HFFc6 (cell line): Measurements from ENCODE around the gene MAB21L1. TPM values are rescaled to one million over a fixed set of nuclear protein-coding genes. Genes with fewer than 3 reads are reported as not detected.

Source experiments
- DNase-seq: peaks from one replicate; pipeline ENCODE4 v3.0.0-alpha.2; 2018
- H3K27ac Mint-ChIP-seq: 2 replicates; pipeline ENCODE4 v1.8.0; 2020; ENCODE audit warnings: mild to moderate bottlenecking, mixed read lengths
- H3K27me3 Mint-ChIP-seq: 2 replicates; pipeline ENCODE4 v1.8.0; 2021; ENCODE audit warnings: mild to moderate bottlenecking, moderate library complexity, mixed read lengths; ENCODE audit not compliant: insufficient read depth
- H3K36me3 Mint-ChIP-seq: 2 replicates; pipeline ENCODE4 v1.8.0; 2021; ENCODE audit warnings: low read depth, mixed read lengths
- H3K4me1 Mint-ChIP-seq: 2 replicates; pipeline ENCODE4 v1.8.0; 2020; ENCODE audit warnings: low read depth, mixed read lengths
- H3K4me3 Mint-ChIP-seq: 2 replicates; pipeline ENCODE4 v1.8.0; 2020; ENCODE audit warnings: mild to moderate bottlenecking, moderate library complexity, mixed read lengths
- H3K9me3 Mint-ChIP-seq: 2 replicates; pipeline ENCODE4 v1.8.0; 2020; ENCODE audit warnings: mild to moderate bottlenecking, mixed read lengths
- CTCF ChIP-seq: fragments of 200-600 bp; sonication (generic); IDR thresholded peaks from 2 replicates; pipeline ENCODE4 v1.5.0; 2021; ENCODE audit warnings: antibody characterized with exemption, mild to moderate bottlenecking
- total RNA-seq, 6 experiments: library from RNA; stranded (reverse); fragmentation: NEBNext Ultra II Directional; extraction: Animal tissue kit (Norgen Biotek cat#: 25700); gene quantifications; 2 replicates in 1 of 6; 3 replicates in 5 of 6; pipeline ENCODE4 v1.2.3, GENCODE V29; 2021

The MAB21L1 gene
- total RNA-seq, 6 experiments from 2014 or later, result 40.1 to 49.0 (median 44.8) TPM

GRCh38 chr13:35474496-35475211, 1.8 kb downstream of the MAB21L1 start:
- peaks cover 15% of the 10 kb centered on the region for H3K27me3 Mint-ChIP-seq
- H3K36me3 Mint-ChIP-seq, result peaks cover 68% of the 10 kb centered on the region
- peaks cover 34% of the 10 kb centered on the region for H3K4me1 Mint-ChIP-seq
- peak overlapping the region; percentile 92 for H3K4me3 Mint-ChIP-seq
- peak overlapping the region; percentile 95 for H3K27ac Mint-ChIP-seq
- no peak for DNase-seq
- peaks cover 8% of the 10 kb centered on the region for H3K9me3 Mint-ChIP-seq
- no peak for TF ChIP-seq CTCF

- H3K27ac Mint-ChIP-seq, result peak overlapping the region; percentile 95
- peak overlapping the region; percentile 92 for H3K4me3 Mint-ChIP-seq
- peaks cover 68% of the 10 kb centered on the region for H3K36me3 Mint-ChIP-seq
- peaks cover 8% of the 10 kb centered on the region for H3K9me3 Mint-ChIP-seq
- DNase-seq, result no peak
- H3K4me1 Mint-ChIP-seq, result peaks cover 33% of the 10 kb centered on the region
- no peak for TF ChIP-seq CTCF
- H3K27me3 Mint-ChIP-seq, result peaks cover 15% of the 10 kb centered on the region
Measured at GRCh38 chr13:35473802-35474201, 2.7 kb downstream of the MAB21L1 start.

- Mint-ChIP-seq H3K4me1 (peaks cover 36% of the 10 kb centered on the region), H3K36me3 (peaks cover 67% of the 10 kb centered on the region), H3K27me3 (peaks cover 15% of the 10 kb centered on the region), H3K4me3 (peak overlapping the region; percentile 92), H3K9me3 (peaks cover 8% of the 10 kb centered on the region), H3K27ac (peak overlapping the region; percentile 95)
- TF ChIP-seq CTCF, result no peak
- DNase-seq, result no peak
Measured at GRCh38 chr13:35473206-35473775, 3.2 kb downstream of the MAB21L1 start.

- Mint-ChIP-seq H3K4me1 (peaks cover 33% of the 10 kb centered on the region), H3K27me3 (peaks cover 15% of the 10 kb centered on the region), H3K36me3 (peaks cover 59% of the 10 kb centered on the region), H3K27ac (peak overlapping the region; percentile 95), H3K9me3 (peaks cover 8% of the 10 kb centered on the region), H3K4me3 (peak overlapping the region; percentile 92)
- TF ChIP-seq CTCF, result no peak
- no peak for DNase-seq
Measured at GRCh38 chr13:35472323-35472881, 4.1 kb downstream of the MAB21L1 start.

GRCh38 chr13:35471706-35472322, 4.7 kb downstream of the MAB21L1 start:
- Mint-ChIP-seq H3K27ac (peak overlapping the region; percentile 95), H3K4me1 (peaks cover 27% of the 10 kb centered on the region), H3K36me3 (peaks cover 53% of the 10 kb centered on the region), H3K27me3 (peaks cover 15% of the 10 kb centered on the region), H3K4me3 (peak overlapping the region; percentile 92), H3K9me3 (peaks cover 8% of the 10 kb centered on the region)
- DNase-seq, result no peak
- TF ChIP-seq CTCF, result no peak
